HepG2 (cell line): Measurements from ENCODE around the gene CTDSP1. TPM values are rescaled to one million over a fixed set of nuclear protein-coding genes. Genes with fewer than 3 reads are reported as not detected.
A peak's percentile ranks its signal among the peaks of the same experiment; 100 is the strongest.

Experiments used
- ADNP ChIP-seq: sonication (generic); formaldehyde crosslinking; IDR thresholded peaks from 2 replicates; pipeline ENCODE4 v1.4.0; 2020; ENCODE audit warnings: missing genetic modification reagents
- HIVEP1 ChIP-seq: sonication (generic); formaldehyde crosslinking; IDR thresholded peaks from 2 replicates; pipeline ENCODE4 v1.4.0; 2020; ENCODE audit warnings: mild to moderate bottlenecking, missing genetic modification reagents
- KDM5A ChIP-seq: fragments of 200-600 bp; sonication (generic); IDR thresholded peaks from 2 replicates; pipeline ENCODE4 v1.7.0; 2018; ENCODE audit warnings: antibody characterized with exemption, mild to moderate bottlenecking, low read length, borderline replicate concordance
- PHF21A ChIP-seq: sonication (generic); formaldehyde crosslinking; IDR thresholded peaks from 2 replicates; pipeline ENCODE4 v1.5.0; 2020; ENCODE audit warnings: mild to moderate bottlenecking, missing genetic modification reagents
- RERE ChIP-seq: IDR thresholded peaks from 2 replicates; pipeline ENCODE4 v1.6.1; 2016; ENCODE audit warnings: low read depth, missing genetic modification reagents, missing compliant biosample characterization
- ZBTB34 ChIP-seq: sonication (generic); formaldehyde crosslinking; IDR thresholded peaks from 2 replicates; pipeline ENCODE4 v1.8.0; 2022; ENCODE audit warnings: mild to moderate bottlenecking, missing genetic modification reagents
- ZC3H13 ChIP-seq: sonication (generic); formaldehyde crosslinking; IDR thresholded peaks from 2 replicates; pipeline ENCODE4 v1.8.1; 2023; ENCODE audit warnings: mild to moderate bottlenecking, missing genetic modification reagents, moderate library complexity
- ZNF292 ChIP-seq: sonication (generic); formaldehyde crosslinking; IDR thresholded peaks from 2 replicates; pipeline ENCODE4 v1.8.1; 2022; ENCODE audit warnings: mild to moderate bottlenecking, low read depth, missing genetic modification reagents, borderline replicate concordance
- ZNF547 ChIP-seq: sonication (generic); formaldehyde crosslinking; IDR thresholded peaks from 2 replicates; pipeline ENCODE4 v1.5.1; 2020; ENCODE audit warnings: mild to moderate bottlenecking, missing genetic modification reagents
- ZNF644 ChIP-seq: IDR thresholded peaks from 2 replicates; pipeline ENCODE4 v1.6.1; 2016; ENCODE audit warnings: low read depth
- polyA plus RNA-seq, 8 experiments: library from polyadenylated mRNA; depleted of rRNA in 3 of 8; stranded (reverse) in 7 of 8; unstranded in 1 of 8; fragments of >200 nt; fragmentation: Illumina TruSeq in 4 of 8; extraction: Trizol in 4 of 8; gene quantifications; 2 replicates each; pipeline versions ENCODE4 v1.2.1 to v1.2.3, GENCODE V29; 2011 to 2016; ENCODE audit warnings: low read depth in 4 of 8, missing spikeins in 1 of 8, mixed read lengths in 1 of 8; ENCODE audit not compliant: insufficient read depth in 1 of 8
- total RNA-seq, 5 experiments: library from RNA; depleted of rRNA; stranded (reverse); fragments of >200 nt; fragmentation: Illumina TruSeq; extraction: Trizol; gene quantifications; 2 replicates each; pipeline ENCODE4 v1.2.3, GENCODE V29; 2016; ENCODE audit warnings: low read depth in 1 of 5
- TF ChIP-seq, protein P1 (sequence below): IDR thresholded peaks from 2 replicates; pipeline ENCODE4 v1.6.1; 2018; ENCODE audit warnings: missing genetic modification reagents, mild to moderate bottlenecking, missing compliant biosample characterization
- TF ChIP-seq, protein P2 (sequence below): sonication (generic); formaldehyde crosslinking; conservative IDR thresholded peaks from 2 replicates; pipeline ENCODE4 v1.4.0; 2020; ENCODE audit warnings: missing genetic modification reagents
- TF ChIP-seq, protein P3 (sequence below): sonication (generic); formaldehyde crosslinking; IDR thresholded peaks from 2 replicates; pipeline ENCODE4 v1.8.0; 2022; ENCODE audit warnings: missing genetic modification reagents, mild to moderate bottlenecking, inconsistent platforms, borderline replicate concordance

The CTDSP1 gene
- total and polyA plus RNA-seq, 2 of the 13 experiments (the other 11 are each of a cell fraction or from before 2014, with no cell fraction given): 91.0 to 268 TPM

DNA sequence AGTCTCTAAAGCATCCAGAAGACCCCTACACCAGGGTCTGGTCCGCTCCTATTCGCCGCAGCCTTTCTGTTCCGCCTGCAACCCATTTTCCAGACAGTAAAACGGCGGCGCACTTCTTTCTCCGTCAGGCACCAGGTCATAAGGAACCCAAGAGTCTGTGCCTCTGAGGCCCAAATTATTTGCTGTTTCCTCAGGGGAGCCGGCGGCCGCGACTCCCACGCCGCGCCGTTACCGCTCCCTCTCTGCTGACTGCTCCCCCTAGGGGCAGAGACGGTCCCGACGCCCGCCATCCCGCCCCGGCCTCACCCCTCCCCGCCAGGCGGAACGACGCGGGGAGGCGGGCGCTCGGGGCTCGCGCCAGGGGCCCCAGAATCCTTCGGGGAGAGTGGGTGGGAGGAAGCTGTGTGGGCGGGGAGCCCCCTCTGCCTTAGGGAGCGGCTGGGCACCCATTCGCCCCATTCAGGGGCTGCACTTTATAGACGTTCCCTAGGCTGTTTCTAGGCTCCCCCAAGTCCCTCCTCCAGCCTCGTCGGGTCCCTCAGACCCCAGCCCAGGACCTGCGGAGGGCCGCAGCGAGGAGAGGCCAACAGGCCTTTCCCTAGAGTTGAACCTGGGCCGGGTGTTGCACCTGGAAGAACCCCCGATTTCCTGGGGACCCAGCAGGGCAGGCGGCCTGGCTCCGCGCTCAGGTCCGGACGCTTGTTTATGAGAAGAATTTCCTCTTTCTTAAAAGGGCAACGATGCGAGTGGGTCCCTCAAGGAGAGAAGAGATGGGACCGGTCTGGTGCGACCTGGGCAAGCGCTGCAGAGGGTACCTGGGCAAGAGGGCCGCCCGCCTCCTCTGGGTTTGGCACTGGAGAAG, 3.6 kb upstream of the CTDSP1 start (continued):
- TF ChIP-seq RERE (CRISPR knock-in tag) (0 out of 2 replicates have a peak, but pooled peaks have one; percentile 52), ZBTB34 (CRISPR knock-in tag) (peak; percentile 64), ZNF547 (CRISPR knock-in tag) (peak; percentile 67; the same call in 1 of the 2 replicates), HIVEP1 (no peak; the same call in 1 of the 2 replicates), ADNP (no peak; the same call in 1 of the 2 replicates), KDM5A (peak; percentile 88), ZC3H13 (CRISPR knock-in tag) (peak; percentile 97), ZNF292 (peak; percentile 51; the same call in 1 of the 2 replicates), PHF21A (CRISPR knock-in tag) (peak; percentile 96), ZNF644 (CRISPR knock-in tag) (no peak)
- TF ChIP-seq, protein P1, sequence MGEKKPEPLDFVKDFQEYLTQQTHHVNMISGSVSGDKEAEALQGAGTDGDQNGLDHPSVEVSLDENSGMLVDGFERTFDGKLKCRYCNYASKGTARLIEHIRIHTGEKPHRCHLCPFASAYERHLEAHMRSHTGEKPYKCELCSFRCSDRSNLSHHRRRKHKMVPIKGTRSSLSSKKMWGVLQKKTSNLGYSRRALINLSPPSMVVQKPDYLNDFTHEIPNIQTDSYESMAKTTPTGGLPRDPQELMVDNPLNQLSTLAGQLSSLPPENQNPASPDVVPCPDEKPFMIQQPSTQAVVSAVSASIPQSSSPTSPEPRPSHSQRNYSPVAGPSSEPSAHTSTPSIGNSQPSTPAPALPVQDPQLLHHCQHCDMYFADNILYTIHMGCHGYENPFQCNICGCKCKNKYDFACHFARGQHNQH (CRISPR knock-in tag): peak; percentile 98
- TF ChIP-seq, protein P2, sequence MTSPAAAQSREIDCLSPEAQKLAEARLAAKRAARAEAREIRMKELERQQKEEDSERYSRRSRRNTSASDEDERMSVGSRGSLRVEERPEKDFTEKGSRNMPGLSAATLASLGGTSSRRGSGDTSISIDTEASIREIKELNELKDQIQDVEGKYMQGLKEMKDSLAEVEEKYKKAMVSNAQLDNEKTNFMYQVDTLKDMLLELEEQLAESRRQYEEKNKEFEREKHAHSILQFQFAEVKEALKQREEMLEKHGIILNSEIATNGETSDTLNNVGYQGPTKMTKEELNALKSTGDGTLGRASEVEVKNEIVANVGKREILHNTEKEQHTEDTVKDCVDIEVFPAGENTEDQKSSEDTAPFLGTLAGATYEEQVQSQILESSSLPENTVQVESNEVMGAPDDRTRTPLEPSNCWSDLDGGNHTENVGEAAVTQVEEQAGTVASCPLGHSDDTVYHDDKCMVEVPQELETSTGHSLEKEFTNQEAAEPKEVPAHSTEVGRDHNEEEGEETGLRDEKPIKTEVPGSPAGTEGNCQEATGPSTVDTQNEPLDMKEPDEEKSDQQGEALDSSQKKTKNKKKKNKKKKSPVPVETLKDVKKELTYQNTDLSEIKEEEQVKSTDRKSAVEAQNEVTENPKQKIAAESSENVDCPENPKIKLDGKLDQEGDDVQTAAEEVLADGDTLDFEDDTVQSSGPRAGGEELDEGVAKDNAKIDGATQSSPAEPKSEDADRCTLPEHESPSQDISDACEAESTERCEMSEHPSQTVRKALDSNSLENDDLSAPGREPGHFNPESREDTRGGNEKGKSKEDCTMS (CRISPR knock-in tag): no peak
- TF ChIP-seq, protein P3, sequence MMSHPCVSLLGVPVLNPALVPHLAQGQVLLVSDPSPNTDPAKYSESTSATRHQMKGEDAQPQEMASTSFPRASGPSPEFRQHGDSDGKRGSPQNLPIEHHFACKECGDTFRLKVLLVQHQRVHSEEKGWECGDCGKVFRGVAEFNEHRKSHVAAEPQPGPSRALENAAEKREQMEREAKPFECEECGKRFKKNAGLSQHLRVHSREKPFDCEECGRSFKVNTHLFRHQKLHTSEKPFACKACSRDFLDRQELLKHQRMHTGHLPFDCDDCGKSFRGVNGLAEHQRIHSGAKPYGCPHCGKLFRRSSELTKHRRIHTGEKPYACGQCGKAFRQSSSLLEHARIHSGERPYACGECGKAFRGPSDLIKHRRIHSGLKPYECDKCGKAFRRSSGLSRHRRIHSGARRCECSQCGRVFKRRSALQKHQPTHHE (CRISPR knock-in tag): peak; percentile 88; the same call in 1 of the 2 replicates
